RPMI7951 (cell line): ENCODE data around the gene VPS37D. TPM values are rescaled to one million over a fixed set of nuclear protein-coding genes. Genes with fewer than 3 reads are reported as not detected.
"Not testable (repeated sequence)": the region's sequence is repeated elsewhere in the genome, so short reads cannot be mapped to it uniquely, and the experiment has no call there.

Experiments
- DNase-seq: peaks from one replicate; pipeline ENCODE4 v3.0.0-alpha.2; 2012; ENCODE audit warnings: low read depth
- total RNA-seq: library from RNA; depleted of rRNA; stranded (reverse); fragments of >200 nt; shearing (Covaris generic); gene quantifications from 2 replicates; pipeline ENCODE4 v1.2.3, GENCODE V29; 2014

Gene VPS37D
- total RNA-seq, 1 experiment from 2014 or later: 2.0 TPM

DNA sequence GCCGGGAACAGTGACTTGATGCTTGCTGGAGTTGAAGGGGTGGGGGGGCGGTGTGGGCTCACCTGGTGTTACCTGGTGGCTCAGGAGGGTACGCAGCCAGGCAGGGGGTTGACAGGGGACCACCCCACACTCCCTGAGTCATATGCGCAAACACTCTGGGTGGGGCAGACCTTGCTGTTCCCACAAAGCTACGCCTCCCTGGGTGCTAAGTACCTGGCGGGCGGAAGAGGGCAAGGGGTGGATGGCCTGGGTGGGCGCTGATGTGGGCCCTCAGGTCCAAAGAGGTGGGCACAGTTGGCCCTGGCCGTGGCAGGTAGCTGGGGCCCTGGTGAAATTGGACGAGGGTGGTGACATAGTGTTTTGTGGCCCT, 37.9 kb downstream of the VPS37D start:
- no peak for DNase-seq

GRCh38 chr7:73706126-73707044, 38.8 kb downstream of the VPS37D start:
- no peak for DNase-seq

- peak; percentile 39 for DNase-seq
Measured at GRCh38 chr7:73707045-73707631, 39.5 kb downstream of the VPS37D start.

DNA sequence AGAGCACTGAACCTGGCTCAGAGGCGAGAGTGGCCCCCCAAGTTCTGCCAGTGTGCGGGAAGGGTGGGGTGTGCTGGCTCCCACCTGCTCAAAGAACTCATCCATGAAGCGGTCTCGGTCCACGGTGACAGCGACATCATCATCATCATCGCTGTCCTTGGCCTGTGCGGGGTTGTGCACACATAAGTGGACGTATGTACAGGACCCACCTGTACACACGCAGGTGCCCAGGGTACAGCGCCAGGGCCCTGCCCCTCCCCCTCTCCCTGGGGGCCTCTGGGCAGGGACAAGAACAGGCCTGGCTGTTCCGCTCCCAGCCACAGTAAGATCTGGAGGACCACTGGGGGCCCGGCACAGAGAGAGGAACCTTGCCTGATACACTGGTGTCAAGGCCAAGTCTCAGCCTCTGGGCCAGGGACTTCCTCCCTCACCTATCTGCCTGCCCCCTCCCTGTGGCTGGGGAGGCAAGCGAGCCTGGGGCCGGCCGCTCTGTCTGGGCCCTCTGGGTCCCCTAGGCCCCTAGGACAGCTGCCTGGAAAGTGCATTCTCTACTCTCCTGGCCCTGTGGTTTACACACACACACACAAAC, 41.4 kb downstream of the VPS37D start:
- DNase-seq: no peak

- no peak for DNase-seq
Measured at GRCh38 chr7:73712773-73713172, 45.1 kb downstream of the VPS37D start.

- not testable (repeated sequence) for DNase-seq
Measured at GRCh38 chr7:73713319-73713718, 45.7 kb downstream of the VPS37D start.

GRCh38 chr7:73715648-73716317, 48.2 kb downstream of the VPS37D start:
- DNase-seq: peak; percentile 100

GRCh38 chr7:73716318-73716890, 48.8 kb downstream of the VPS37D start:
- no peak for DNase-seq

GRCh38 chr7:73717025-73717807, 49.6 kb downstream of the VPS37D start:
- DNase-seq: peak; percentile 56

- DNase-seq: peak; percentile 100
Measured at GRCh38 chr7:73717991-73718405, 50.4 kb downstream of the VPS37D start.

GRCh38 chr7:73718438-73718881, 50.8 kb downstream of the VPS37D start:
- DNase-seq: no peak

- peak; percentile 77 for DNase-seq
Measured at GRCh38 chr7:73718905-73719805, 51.5 kb downstream of the VPS37D start, which contains the start of gene STX1A. STX1A (minus strand) TSS chr7:73719669; CDS start chr7:73719631, 38 bp downstream.

DNA sequence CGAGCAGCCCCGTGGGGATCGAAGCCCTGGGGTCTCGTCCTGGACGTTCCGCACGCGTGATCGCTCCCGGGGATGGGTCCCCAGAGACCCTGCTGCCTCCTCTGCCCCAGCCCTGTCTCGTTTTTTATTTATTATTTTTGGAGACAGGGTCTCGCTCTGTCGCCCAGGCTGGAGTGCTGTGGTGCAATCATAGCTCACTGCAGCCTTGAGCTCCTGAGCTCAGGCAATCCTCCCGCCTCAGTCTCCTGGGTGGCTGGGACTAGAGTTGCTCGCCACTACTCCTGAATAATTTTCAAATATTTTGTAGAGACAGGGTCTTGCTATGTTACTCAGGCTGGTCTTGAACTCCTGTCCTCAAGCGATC, 52.2 kb downstream of the VPS37D start:
- no peak for DNase-seq

GRCh38 chr7:73720443-73720842, 52.8 kb downstream of the VPS37D start:
- DNase-seq: not testable (repeated sequence)

DNA sequence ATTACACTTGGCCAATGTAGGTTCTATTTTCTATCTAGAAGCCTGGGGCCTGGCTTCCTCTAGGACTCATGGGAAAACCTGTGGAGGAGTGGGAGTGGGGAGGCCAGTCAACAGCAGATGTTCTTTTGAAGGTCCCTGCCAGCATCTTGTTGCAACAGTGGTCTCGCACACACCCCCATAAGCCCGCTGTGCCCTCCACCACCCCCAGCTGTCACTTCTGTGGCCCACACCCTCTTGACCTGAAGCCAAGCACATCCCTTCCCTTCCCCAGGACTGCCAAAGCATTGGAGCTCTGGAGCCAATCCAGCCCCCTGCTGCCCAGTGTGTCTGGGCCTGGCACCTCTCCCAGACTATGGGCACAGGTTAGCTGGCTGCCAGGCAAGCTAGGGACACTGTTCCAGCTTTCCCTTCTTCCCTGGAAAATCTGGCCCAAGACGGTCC, 53.8 kb downstream of the VPS37D start:
- peak; percentile 82 for DNase-seq
